Bronchial epithelial cell (primary cell): ENCODE results near the gene SLC4A8. TPM values are rescaled to one million over a fixed set of nuclear protein-coding genes. Genes with fewer than 3 reads are reported as not detected.
"Not testable (repeated sequence)": the region's sequence is repeated elsewhere in the genome, so short reads cannot be mapped to it uniquely, and the experiment has no call there.

Experiments
- DNase-seq: peaks from one replicate; pipeline ENCODE4 v3.0.0-alpha.2; 2010; ENCODE audit warnings: low read depth
- FAIRE-seq: peaks from 2 replicates; lab custom pipeline; 2011; peaks lifted over from hg19 to GRCh38; lab: Jason Lieb, UNC
- H3K27me3 ChIP-seq: 2 replicates; pipeline ENCODE4 v1.5.1; 2011; ENCODE audit warnings: low read length; ENCODE audit not compliant: control insufficient read depth, insufficient read depth
- H3K36me3 ChIP-seq: 2 replicates; pipeline ENCODE4 v1.5.1; 2011; ENCODE audit warnings: low read length; ENCODE audit not compliant: control insufficient read depth, insufficient read depth
- H3K4me3 ChIP-seq: 2 replicates; pipeline ENCODE4 v1.5.1; 2011; ENCODE audit warnings: mild to moderate bottlenecking, low read depth, low read length, control low read depth
- total RNA-seq: library from RNA; depleted of rRNA; stranded (reverse); fragments of >200 nt; gene quantifications from 2 replicates; pipeline ENCODE4 v1.2.1, GENCODE V29; 2014
- TF ChIP-seq, protein P1 (sequence below): IDR thresholded peaks from 2 replicates; pipeline ENCODE4 v1.5.1; 2011; ENCODE audit warnings: mild to moderate bottlenecking, moderate library complexity, low read length, control low read depth, inconsistent platforms; ENCODE audit not compliant: insufficient read depth, severe bottlenecking

SLC4A8 gene
- total RNA-seq, 1 donor from 2014 or later, result 0.26 TPM

- no peak overlapping the region for H3K4me3 ChIP-seq
- FAIRE-seq (no peak), DNase-seq (no peak)
- no peaks in the 10 kb centered on the region for H3K27me3 ChIP-seq
- TF ChIP-seq, protein P1, sequence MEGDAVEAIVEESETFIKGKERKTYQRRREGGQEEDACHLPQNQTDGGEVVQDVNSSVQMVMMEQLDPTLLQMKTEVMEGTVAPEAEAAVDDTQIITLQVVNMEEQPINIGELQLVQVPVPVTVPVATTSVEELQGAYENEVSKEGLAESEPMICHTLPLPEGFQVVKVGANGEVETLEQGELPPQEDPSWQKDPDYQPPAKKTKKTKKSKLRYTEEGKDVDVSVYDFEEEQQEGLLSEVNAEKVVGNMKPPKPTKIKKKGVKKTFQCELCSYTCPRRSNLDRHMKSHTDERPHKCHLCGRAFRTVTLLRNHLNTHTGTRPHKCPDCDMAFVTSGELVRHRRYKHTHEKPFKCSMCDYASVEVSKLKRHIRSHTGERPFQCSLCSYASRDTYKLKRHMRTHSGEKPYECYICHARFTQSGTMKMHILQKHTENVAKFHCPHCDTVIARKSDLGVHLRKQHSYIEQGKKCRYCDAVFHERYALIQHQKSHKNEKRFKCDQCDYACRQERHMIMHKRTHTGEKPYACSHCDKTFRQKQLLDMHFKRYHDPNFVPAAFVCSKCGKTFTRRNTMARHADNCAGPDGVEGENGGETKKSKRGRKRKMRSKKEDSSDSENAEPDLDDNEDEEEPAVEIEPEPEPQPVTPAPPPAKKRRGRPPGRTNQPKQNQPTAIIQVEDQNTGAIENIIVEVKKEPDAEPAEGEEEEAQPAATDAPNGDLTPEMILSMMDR, result no peak
- no peaks in the 10 kb centered on the region for H3K36me3 ChIP-seq
These were observed 82.5 kb downstream of the SLC4A8 start for GRCh38 chr12:51507178-51507577.

- no peak overlapping the region for H3K4me3 ChIP-seq
- DNase-seq (no peak), FAIRE-seq (no peak)
- H3K27me3 ChIP-seq, result no peaks in the 10 kb centered on the region
- TF ChIP-seq, protein P1, result no peak
- no peaks in the 10 kb centered on the region for H3K36me3 ChIP-seq
These were observed 83.7 kb downstream of the SLC4A8 start for GRCh38 chr12:51508285-51508684.

- Histone ChIP-seq H3K36me3 (no peaks in the 10 kb centered on the region), H3K27me3 (no peaks in the 10 kb centered on the region), H3K4me3 (no peak overlapping the region)
- no peak for DNase-seq
- no peak for FAIRE-seq
- TF ChIP-seq, protein P1, result no peak
These were observed 87.1 kb downstream of the SLC4A8 start for GRCh38 chr12:51511546-51512260.

DNA sequence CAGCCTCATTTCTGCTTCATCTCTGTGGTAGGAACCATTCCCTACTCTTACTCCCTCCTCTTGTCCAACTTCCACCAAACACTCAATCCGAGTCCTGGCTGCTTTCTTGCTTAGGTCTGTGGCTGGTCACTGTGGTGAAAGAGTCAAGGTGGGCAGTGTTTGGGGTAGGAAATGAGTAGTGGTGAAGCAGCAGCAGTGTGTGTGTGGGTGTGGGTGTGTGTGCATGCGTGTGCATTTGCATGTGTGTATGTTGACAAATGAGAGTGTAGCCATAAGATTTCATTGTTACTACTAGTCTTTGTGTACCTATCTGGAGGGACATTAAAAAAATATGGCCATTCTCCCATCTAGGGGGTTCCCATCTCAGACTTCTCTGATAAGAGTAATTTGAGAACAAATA lies 87.8 kb downstream of the SLC4A8 start:
- DNase-seq, result no peak
- no peak overlapping the region for H3K4me3 ChIP-seq
- no peak for FAIRE-seq
- H3K27me3 ChIP-seq, result no peaks in the 10 kb centered on the region
- TF ChIP-seq, protein P1, result no peak
- no peaks in the 10 kb centered on the region for H3K36me3 ChIP-seq

DNA sequence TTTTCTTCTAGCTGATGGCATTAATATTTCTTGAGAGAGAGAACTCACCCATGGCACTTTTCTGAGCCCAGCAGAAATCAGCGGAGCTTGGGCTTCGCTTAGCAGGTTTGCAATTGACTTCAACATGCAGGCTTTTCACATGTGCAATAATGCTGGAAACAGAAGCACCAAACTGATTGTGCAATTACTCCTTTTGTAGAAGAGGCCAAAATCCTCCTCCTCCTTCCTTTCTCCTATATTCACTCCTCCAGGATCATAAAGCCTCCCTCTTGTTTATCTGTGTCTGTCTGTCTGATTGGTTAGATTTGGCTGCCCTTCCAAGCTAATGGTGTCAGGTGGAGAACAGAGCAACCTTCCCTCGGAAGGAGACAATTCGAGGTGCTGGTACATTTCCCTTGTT lies 90.4 kb downstream of the SLC4A8 start:
- H3K4me3 ChIP-seq, H3K27me3 ChIP-seq, DNase-seq, FAIRE-seq, H3K36me3 ChIP-seq: not testable (repeated sequence)

DNA sequence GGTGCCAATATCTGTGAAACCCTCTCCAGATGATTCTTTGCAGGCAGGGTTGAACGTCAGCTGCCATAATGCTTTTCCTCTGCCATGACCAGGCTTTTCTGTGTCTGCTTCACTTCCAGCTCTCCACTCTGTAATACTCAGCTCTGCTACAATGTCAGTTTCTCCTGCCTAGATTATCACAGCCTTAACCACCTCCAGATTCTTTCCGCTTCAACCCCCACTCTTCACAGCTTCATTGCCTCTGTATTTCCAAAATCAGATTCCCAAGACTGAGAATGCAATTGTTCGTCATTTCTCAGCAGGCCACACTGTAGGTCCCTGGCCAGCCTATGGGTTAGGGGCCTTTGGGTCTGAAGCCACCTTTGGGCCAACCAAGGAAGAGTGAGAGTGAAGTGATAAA lies 92.7 kb downstream of the SLC4A8 start:
- no peaks in the 10 kb centered on the region for H3K27me3 ChIP-seq
- DNase-seq (no peak), FAIRE-seq (no peak)
- no peak overlapping the region for H3K4me3 ChIP-seq
- no peaks in the 10 kb centered on the region for H3K36me3 ChIP-seq
- TF ChIP-seq, protein P1, result no peak
